Measurements from ENCODE around the gene HDAC3.

Gene HDAC3

DNA sequence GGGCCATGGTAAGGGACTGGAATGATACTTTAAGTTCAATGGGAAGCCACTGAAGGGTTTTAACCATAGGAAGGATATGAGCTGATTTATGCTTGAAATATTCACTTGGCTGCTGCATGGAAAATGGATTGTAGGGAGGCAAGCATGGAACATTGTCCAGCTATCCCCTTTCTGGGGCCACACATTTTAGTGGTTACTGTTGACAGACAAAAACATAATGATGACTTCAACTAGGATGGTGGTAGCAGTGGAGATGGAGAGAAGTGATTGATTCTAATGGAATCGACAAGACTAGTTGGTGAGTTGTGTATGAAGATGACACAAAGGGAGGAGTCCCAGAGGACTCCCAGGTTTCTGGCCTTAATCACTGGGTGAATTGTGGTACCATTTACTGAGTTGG is 20.8 kb upstream of the HDAC3 start:
- no peak for TF ChIP-seq GABPA (IDR thresholded peaks at IDR 0.05; ENCODE audit: low read depth)
- H3K27ac ChIP-seq (replicated peaks), result no peak overlapping the region
- no peak overlapping the region for H3K4me3 ChIP-seq (replicated peaks; ENCODE audit: insufficient read depth, low read length)
- no peak for DNase-seq (ENCODE audit: low read depth in 1 of 2, low spot score in 1 of 2)
- no peaks in the 10 kb centered on the region for H3K27me3 ChIP-seq (ENCODE audit: insufficient read depth, poor library complexity, severe bottlenecking)

DNA sequence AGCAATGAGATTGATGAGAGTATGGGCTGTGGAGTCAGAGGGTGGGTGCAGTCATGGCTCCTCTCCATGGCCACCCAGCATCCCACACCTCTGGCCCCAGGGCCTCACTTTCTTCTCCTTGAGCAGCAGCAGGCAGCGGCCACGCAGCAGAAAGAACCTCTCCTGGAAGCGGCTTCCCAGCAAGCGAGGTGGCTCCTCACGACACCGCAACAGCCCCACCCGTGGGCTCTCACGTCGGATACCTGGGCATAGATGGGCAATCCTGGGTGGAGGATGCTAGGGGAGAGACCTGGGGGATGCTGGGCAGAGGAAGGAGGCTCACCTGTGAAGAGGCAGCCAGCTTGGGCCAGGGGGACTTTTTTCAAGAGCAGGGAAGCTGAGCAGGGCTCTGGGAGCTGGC is 19.7 kb upstream of the HDAC3 start:
- H3K27ac ChIP-seq (replicated peaks), result no peak overlapping the region
- DNase-seq (ENCODE audit: low read depth in 1 of 2, low spot score in 1 of 2), result no peak
- H3K4me3 ChIP-seq (replicated peaks; ENCODE audit: insufficient read depth, low read length), result no peak overlapping the region
- no peaks in the 10 kb centered on the region for H3K27me3 ChIP-seq (ENCODE audit: insufficient read depth, poor library complexity, severe bottlenecking)
- TF ChIP-seq, protein P1, sequence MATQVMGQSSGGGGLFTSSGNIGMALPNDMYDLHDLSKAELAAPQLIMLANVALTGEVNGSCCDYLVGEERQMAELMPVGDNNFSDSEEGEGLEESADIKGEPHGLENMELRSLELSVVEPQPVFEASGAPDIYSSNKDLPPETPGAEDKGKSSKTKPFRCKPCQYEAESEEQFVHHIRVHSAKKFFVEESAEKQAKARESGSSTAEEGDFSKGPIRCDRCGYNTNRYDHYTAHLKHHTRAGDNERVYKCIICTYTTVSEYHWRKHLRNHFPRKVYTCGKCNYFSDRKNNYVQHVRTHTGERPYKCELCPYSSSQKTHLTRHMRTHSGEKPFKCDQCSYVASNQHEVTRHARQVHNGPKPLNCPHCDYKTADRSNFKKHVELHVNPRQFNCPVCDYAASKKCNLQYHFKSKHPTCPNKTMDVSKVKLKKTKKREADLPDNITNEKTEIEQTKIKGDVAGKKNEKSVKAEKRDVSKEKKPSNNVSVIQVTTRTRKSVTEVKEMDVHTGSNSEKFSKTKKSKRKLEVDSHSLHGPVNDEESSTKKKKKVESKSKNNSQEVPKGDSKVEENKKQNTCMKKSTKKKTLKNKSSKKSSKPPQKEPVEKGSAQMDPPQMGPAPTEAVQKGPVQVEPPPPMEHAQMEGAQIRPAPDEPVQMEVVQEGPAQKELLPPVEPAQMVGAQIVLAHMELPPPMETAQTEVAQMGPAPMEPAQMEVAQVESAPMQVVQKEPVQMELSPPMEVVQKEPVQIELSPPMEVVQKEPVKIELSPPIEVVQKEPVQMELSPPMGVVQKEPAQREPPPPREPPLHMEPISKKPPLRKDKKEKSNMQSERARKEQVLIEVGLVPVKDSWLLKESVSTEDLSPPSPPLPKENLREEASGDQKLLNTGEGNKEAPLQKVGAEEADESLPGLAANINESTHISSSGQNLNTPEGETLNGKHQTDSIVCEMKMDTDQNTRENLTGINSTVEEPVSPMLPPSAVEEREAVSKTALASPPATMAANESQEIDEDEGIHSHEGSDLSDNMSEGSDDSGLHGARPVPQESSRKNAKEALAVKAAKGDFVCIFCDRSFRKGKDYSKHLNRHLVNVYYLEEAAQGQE (IDR thresholded peaks at IDR 0.05; ENCODE audit: insufficient replicate concordance, low read depth), result no peak
- TF ChIP-seq POLR2AphosphoS5 (IDR thresholded peaks at IDR 0.05; ENCODE audit: low read depth) (no peak), GABPA (IDR thresholded peaks at IDR 0.05; ENCODE audit: low read depth) (no peak), SPI1 (IDR thresholded peaks at IDR 0.05; ENCODE audit: borderline replicate concordance, low read depth) (no peak)
- TF ChIP-seq, protein P2, sequence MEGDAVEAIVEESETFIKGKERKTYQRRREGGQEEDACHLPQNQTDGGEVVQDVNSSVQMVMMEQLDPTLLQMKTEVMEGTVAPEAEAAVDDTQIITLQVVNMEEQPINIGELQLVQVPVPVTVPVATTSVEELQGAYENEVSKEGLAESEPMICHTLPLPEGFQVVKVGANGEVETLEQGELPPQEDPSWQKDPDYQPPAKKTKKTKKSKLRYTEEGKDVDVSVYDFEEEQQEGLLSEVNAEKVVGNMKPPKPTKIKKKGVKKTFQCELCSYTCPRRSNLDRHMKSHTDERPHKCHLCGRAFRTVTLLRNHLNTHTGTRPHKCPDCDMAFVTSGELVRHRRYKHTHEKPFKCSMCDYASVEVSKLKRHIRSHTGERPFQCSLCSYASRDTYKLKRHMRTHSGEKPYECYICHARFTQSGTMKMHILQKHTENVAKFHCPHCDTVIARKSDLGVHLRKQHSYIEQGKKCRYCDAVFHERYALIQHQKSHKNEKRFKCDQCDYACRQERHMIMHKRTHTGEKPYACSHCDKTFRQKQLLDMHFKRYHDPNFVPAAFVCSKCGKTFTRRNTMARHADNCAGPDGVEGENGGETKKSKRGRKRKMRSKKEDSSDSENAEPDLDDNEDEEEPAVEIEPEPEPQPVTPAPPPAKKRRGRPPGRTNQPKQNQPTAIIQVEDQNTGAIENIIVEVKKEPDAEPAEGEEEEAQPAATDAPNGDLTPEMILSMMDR (IDR thresholded peaks at IDR 0.05; ENCODE audit: insufficient read depth, low read length), result no peak

DNA sequence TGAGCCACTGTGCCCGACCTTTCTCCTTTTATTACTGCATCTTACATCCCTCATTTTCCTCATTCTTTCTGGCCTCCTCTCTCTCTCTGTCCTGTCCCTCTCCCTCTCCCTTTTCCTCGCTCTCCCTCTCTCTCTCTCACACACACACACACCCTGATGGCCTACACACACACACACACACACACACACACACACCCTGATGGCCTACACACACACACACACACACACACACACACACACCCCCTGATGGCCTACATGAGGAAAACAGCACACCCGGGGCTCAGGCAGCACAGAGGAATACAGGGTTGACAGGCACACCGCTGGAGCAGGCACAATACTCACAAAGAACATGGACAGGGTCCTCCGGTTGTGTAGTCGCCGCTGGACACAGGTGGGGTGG is 18.4 kb upstream of the HDAC3 start:
- no peak for DNase-seq (ENCODE audit: low read depth in 1 of 2, low spot score in 1 of 2)
- no peaks in the 10 kb centered on the region for H3K27me3 ChIP-seq (ENCODE audit: insufficient read depth, poor library complexity, severe bottlenecking)
- no peak overlapping the region for H3K4me3 ChIP-seq (replicated peaks; ENCODE audit: insufficient read depth, low read length)
- no peak overlapping the region for H3K27ac ChIP-seq (replicated peaks)
- TF ChIP-seq, protein P2 (IDR thresholded peaks at IDR 0.05; ENCODE audit: insufficient read depth, low read length), result no peak
- TF ChIP-seq, protein P1 (IDR thresholded peaks at IDR 0.05; ENCODE audit: insufficient replicate concordance, low read depth), result no peak
- no peak for TF ChIP-seq SPI1 (IDR thresholded peaks at IDR 0.05; ENCODE audit: borderline replicate concordance, low read depth)
- TF ChIP-seq POLR2AphosphoS5 (IDR thresholded peaks at IDR 0.05; ENCODE audit: low read depth), result no peak
- TF ChIP-seq GABPA (IDR thresholded peaks at IDR 0.05; ENCODE audit: low read depth), result no peak

DNA sequence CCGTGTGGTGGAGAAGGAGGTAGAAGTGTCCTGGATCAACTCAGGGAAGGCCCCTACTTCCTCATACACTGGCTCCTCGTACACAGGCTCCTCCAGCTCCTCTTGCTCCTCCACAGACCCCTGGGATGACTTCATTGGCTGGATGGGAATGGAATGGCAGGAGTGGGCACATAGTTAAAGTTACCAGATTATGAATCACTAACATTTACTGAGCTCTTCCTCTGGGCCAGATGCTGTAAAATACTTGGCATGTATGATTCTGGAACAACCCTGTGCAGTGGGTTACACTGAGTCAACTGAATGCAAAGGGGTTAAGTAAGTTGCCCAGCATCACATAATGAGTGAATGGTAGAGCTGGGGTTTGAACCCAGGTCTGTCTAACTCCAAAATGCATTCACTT is 17.6 kb upstream of the HDAC3 start:
- Histone ChIP-seq H3K27me3 (ENCODE audit: insufficient read depth, poor library complexity, severe bottlenecking) (no peaks in the 10 kb centered on the region), H3K27ac (replicated peaks) (no peak overlapping the region), H3K4me3 (replicated peaks; ENCODE audit: insufficient read depth, low read length) (no peak overlapping the region)
- DNase-seq (ENCODE audit: low read depth in 1 of 2, low spot score in 1 of 2), result no peak
- no peak for TF ChIP-seq SPI1 (IDR thresholded peaks at IDR 0.05; ENCODE audit: borderline replicate concordance, low read depth)
- TF ChIP-seq, protein P1 (IDR thresholded peaks at IDR 0.05; ENCODE audit: insufficient replicate concordance, low read depth), result no peak
- TF ChIP-seq GABPA (IDR thresholded peaks at IDR 0.05; ENCODE audit: low read depth), result no peak
- TF ChIP-seq POLR2AphosphoS5 (IDR thresholded peaks at IDR 0.05; ENCODE audit: low read depth), result no peak
- TF ChIP-seq, protein P2 (IDR thresholded peaks at IDR 0.05; ENCODE audit: insufficient read depth, low read length), result no peak
